ENCODE results near the gene TOM1L1. TPM values are rescaled to one million over a fixed set of nuclear protein-coding genes. Genes with fewer than 3 reads are reported as not detected.

The TOM1L1 gene
- total and polyA plus RNA-seq, 8 donors, result 33.8 to 59.4 (median 49.5) TPM

DNA sequence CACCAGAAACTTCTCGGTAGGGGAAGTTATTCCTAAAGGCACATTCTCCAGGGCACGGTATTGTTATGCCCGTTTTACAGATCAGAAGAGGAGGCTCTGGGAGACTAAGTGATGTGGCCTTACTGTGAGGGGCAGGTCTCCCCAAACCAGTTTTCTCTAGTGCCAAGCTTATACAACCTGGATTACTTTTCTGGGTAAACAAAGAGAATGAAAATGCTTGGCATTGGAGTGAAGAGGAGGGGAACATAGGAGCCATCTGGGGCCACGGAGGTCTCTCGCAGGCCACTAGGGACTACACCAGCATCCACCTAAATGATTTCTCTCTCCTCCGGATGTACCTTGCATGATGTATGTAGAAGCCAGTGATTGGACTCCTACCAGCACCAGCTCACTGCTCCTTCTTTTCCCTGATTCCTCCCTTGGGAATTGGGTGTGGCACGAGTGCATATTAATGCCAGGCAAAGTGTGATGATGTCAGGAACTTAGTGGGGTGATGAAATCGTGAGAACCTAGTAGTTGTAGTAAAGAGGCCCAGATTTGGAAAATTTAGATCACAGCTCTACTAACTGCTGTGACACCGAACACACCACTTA, 674 bp downstream of the TOM1L1 start:
- intact Hi-C loops (cut with DNase I), result no loop called here
- peak in 1 of 4 donors; percentile 44 for DNase-seq
- peak overlapping the region; percentile 51 to 65 for H3K27ac ChIP-seq

GRCh38 chr17:54902017-54902416, 1.4 kb downstream of the TOM1L1 start:
- TF ChIP-seq, protein P1, sequence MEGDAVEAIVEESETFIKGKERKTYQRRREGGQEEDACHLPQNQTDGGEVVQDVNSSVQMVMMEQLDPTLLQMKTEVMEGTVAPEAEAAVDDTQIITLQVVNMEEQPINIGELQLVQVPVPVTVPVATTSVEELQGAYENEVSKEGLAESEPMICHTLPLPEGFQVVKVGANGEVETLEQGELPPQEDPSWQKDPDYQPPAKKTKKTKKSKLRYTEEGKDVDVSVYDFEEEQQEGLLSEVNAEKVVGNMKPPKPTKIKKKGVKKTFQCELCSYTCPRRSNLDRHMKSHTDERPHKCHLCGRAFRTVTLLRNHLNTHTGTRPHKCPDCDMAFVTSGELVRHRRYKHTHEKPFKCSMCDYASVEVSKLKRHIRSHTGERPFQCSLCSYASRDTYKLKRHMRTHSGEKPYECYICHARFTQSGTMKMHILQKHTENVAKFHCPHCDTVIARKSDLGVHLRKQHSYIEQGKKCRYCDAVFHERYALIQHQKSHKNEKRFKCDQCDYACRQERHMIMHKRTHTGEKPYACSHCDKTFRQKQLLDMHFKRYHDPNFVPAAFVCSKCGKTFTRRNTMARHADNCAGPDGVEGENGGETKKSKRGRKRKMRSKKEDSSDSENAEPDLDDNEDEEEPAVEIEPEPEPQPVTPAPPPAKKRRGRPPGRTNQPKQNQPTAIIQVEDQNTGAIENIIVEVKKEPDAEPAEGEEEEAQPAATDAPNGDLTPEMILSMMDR (IDR thresholded peaks at IDR 0.05), result no peak

More for the DNA sequence above, 674 bp downstream of the TOM1L1 start:
- Histone ChIP-seq H3K9me3 (no peaks in the 10 kb centered on the region), H3K36me3 (no peaks in the 10 kb centered on the region), H3K4me1 (peaks cover 3 to 5% of the 10 kb centered on the region in 2 donors), H3K4me3 (peak overlapping the region; percentile 35 to 47), H3K27me3 (peaks cover 0 to 39% of the 10 kb centered on the region in 2 donors)
- ATAC-seq, result peak; percentile 53
- TF ChIP-seq, protein P1 (IDR thresholded peaks at IDR 0.05), result no peak

GRCh38 chr17:54902611-54903010, 2.0 kb downstream of the TOM1L1 start:
- ATAC-seq, result no peak
- Histone ChIP-seq H3K36me3 (no peaks in the 10 kb centered on the region), H3K9me3 (no peaks in the 10 kb centered on the region), H3K27me3 (peaks cover 0 to 37% of the 10 kb centered on the region in 2 donors), H3K4me1 (peaks cover 3 to 5% of the 10 kb centered on the region in 2 donors), H3K27ac (no peak overlapping the region), H3K4me3 (no peak overlapping the region)
- TF ChIP-seq, protein P1 (IDR thresholded peaks at IDR 0.05), result no peak
- no peak for DNase-seq
- intact Hi-C loops (cut with DNase I), result no loop called here

More at GRCh38 chr17:54902017-54902416, 1.4 kb downstream of the TOM1L1 start:
- peak overlapping the region in 1 of 2 donors; percentile 47 for H3K4me3 ChIP-seq
- no peak for DNase-seq
- peaks cover 0 to 39% of the 10 kb centered on the region in 2 donors for H3K27me3 ChIP-seq
- intact Hi-C loops (cut with DNase I), result no loop called here
- ATAC-seq, result no peak
- H3K4me1 ChIP-seq, result peaks cover 3 to 5% of the 10 kb centered on the region in 2 donors
- no peaks in the 10 kb centered on the region for H3K36me3 ChIP-seq
- H3K27ac ChIP-seq, result no peak overlapping the region
- H3K9me3 ChIP-seq, result no peaks in the 10 kb centered on the region

DNA sequence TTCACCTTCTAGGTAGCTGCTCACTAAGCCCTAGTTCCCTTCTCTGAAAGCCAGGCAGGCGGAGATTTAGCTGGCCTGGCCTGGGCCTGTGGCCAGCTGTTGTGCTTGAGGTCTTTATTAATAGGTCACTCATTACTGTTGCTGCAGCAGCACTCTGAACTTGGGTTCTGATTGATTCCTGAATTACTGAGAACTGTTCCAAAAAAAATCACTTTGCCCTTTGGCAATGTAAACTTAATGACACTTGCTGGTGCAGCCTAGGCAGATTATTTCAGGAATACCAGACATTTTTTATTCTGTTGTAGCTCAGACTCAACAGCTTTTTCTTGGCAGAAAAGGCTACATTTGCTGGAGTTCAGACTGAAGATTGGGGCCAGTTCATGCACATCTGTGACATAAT, 2.7 kb downstream of the TOM1L1 start:
- no peak overlapping the region for H3K4me3 ChIP-seq
- H3K36me3 ChIP-seq, result no peaks in the 10 kb centered on the region
- peak in 3 of 4 donors; percentile 54 to 71 (median 59) for DNase-seq
- ATAC-seq, result peak; percentile 51
- no peaks in the 10 kb centered on the region for H3K9me3 ChIP-seq
- TF ChIP-seq, protein P1 (IDR thresholded peaks at IDR 0.05), result no peak
- no peak overlapping the region for H3K27ac ChIP-seq
- intact Hi-C loops (cut with DNase I), result no loop called here
- H3K27me3 ChIP-seq, result peaks cover 0 to 31% of the 10 kb centered on the region in 2 donors
- H3K4me1 ChIP-seq, result peaks cover 3 to 5% of the 10 kb centered on the region in 2 donors

- Histone ChIP-seq H3K27me3 (no peaks in the 10 kb centered on the region), H3K9me3 (no peaks in the 10 kb centered on the region), H3K4me3 (no peak overlapping the region), H3K36me3 (no peaks in the 10 kb centered on the region), H3K27ac (no peak overlapping the region), H3K4me1 (peaks cover 0 to 3% of the 10 kb centered on the region in 2 donors)
- DNase-seq (no peak), ATAC-seq (no peak)
- intact Hi-C loops (cut with DNase I), result no loop called here
- TF ChIP-seq, protein P1 (IDR thresholded peaks at IDR 0.05), result no peak
Observed at GRCh38 chr17:54906683-54907082, 6.0 kb downstream of the TOM1L1 start.

Data from left lung (tissue), 10 donors.